ENCODE data around the gene MON1B. TPM values are rescaled to one million over a fixed set of nuclear protein-coding genes. Genes with fewer than 3 reads are reported as not detected.
"Not testable (repeated sequence)": the region's sequence is repeated elsewhere in the genome, so short reads cannot be mapped to it uniquely, and the experiment has no call there.

Gene MON1B
- total RNA-seq, 1 experiment from 2014 or later = 48.0 TPM

- Histone ChIP-seq H3K18ac (ENCODE audit: insufficient read length, low read depth, low read length) (no peak overlapping the region), H2BK12ac (ENCODE audit: insufficient read length, low read depth, low read length) (no peak overlapping the region), H3K4me1 (ENCODE audit: insufficient read depth, low read length) (no peaks in the 10 kb centered on the region), H2BK5ac (ENCODE audit: insufficient read length, low read length) (no peak overlapping the region), H3K4ac (ENCODE audit: low read depth, low read length) (no peak overlapping the region), H3K56ac (ENCODE audit: insufficient read length, low read depth, low read length) (no peak overlapping the region), H4K5ac (ENCODE audit: insufficient read length, low read depth, low read length) (no peak overlapping the region), H2BK15ac (ENCODE audit: low read depth, low read length) (no peak overlapping the region), H2BK120ac (ENCODE audit: low read depth, low read length, poor library complexity, severe bottlenecking) (no peak overlapping the region), H4K20me1 (ENCODE audit: control insufficient read depth, insufficient read depth, insufficient read length) (no peaks in the 10 kb centered on the region), H3K23me2 (ENCODE audit: insufficient read length, low read depth, low read length, poor library complexity, severe bottlenecking) (no peaks in the 10 kb centered on the region), H3T11ph (ENCODE audit: low read length) (no peak overlapping the region), H3K14ac (ENCODE audit: insufficient read depth, low read length) (no peak overlapping the region), H3K27ac (ENCODE audit: insufficient read length, low read depth, low read length) (no peak overlapping the region), H3K23ac (ENCODE audit: insufficient read length, low read depth, low read length) (no peak overlapping the region), H3K9ac (ENCODE audit: extremely low read depth, insufficient read length, low read length) (no peak overlapping the region), H4K91ac (ENCODE audit: insufficient read length, low read depth, low read length) (no peak overlapping the region), H3K4me2 (ENCODE audit: insufficient read depth, insufficient read length, low read length) (no peak overlapping the region), H3K27me3 (ENCODE audit: insufficient read depth, low read length) (no peaks in the 10 kb centered on the region), H3K9me3 (ENCODE audit: control insufficient read depth, low read depth, low read length) (no peaks in the 10 kb centered on the region), H4K8ac (replicated peaks; ENCODE audit: insufficient read length, low read depth, low read length) (no peak overlapping the region), H2AFZ (ENCODE audit: low read length) (no peak overlapping the region), H3K79me2 (ENCODE audit: insufficient read depth, low read length) (no peaks in the 10 kb centered on the region), H2BK20ac (ENCODE audit: low read depth, low read length, poor library complexity, severe bottlenecking) (no peak overlapping the region), H3K79me1 (ENCODE audit: insufficient read depth, low read depth, low read length, poor library complexity, severe bottlenecking) (no peaks in the 10 kb centered on the region), H2AK5ac (ENCODE audit: insufficient read length, low read length) (no peak overlapping the region)
- Mint-ChIP-seq H3K9me3 (no peaks in the 10 kb centered on the region), H3K4me3 (no peak overlapping the region), H3K36me3 (ENCODE audit: insufficient read depth in 1 of 3, low read depth in 3 of 3) (no peaks in the 10 kb centered on the region), H3K27ac (no peak overlapping the region; a peak in 1 of 7 replicates), H3K27me3 (ENCODE audit: low read depth) (peaks cover 3% of the 10 kb centered on the region; the same call in 1 of the 2 replicates), H3K4me1 (no peaks in the 10 kb centered on the region)
- DNase-seq = no peak
- WGBS (ENCODE audit: extremely low coverage, insufficient read length, low lambda C conversion rate) = no CpG with 5 or more reads among the region's 2 CpGs
- TF ChIP-seq, protein P1, sequence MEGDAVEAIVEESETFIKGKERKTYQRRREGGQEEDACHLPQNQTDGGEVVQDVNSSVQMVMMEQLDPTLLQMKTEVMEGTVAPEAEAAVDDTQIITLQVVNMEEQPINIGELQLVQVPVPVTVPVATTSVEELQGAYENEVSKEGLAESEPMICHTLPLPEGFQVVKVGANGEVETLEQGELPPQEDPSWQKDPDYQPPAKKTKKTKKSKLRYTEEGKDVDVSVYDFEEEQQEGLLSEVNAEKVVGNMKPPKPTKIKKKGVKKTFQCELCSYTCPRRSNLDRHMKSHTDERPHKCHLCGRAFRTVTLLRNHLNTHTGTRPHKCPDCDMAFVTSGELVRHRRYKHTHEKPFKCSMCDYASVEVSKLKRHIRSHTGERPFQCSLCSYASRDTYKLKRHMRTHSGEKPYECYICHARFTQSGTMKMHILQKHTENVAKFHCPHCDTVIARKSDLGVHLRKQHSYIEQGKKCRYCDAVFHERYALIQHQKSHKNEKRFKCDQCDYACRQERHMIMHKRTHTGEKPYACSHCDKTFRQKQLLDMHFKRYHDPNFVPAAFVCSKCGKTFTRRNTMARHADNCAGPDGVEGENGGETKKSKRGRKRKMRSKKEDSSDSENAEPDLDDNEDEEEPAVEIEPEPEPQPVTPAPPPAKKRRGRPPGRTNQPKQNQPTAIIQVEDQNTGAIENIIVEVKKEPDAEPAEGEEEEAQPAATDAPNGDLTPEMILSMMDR (conservative IDR thresholded peaks at IDR 0.05) = no peak
Measured at GRCh38 chr16:77165006-77165405, 26.0 kb upstream of the MON1B start.

DNA sequence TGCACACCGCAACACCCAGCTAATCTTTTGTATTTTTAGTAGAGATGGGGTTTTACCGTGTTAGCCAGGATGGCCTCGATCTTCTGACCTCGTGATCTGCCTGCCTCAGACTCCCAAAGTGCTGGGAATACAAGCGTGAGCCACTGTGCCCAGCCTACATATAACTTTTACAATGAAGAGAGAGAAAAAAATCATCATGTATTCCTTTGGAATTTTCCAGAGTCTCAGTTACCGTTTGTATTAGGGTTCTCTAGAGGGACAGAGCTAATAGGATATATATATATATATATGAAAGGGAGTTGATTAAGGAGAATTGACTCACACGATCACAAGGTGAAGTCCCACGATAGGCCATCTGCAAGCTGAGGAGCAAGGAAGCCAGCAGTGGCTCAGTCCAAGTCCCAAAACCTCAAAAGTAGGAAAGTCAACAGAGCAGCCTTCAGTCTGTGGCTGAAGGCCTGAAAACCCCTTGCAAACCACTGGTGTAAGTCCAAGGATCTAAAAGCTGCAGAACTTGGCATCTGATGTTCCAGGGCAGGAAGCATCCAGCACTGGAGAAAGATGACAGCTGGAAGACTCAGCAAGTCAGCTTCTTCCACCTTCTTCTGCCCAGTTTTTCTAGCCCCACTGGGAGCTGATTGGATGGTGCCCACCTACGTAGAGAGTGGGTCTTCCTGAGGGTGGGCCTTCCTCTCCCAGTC is 25.3 kb upstream of the MON1B start:
- not testable (repeated sequence) for H3K4ac ChIP-seq (ENCODE audit: low read depth, low read length); DNase-seq; H2AK5ac ChIP-seq (ENCODE audit: insufficient read length, low read length); H4K20me1 ChIP-seq (ENCODE audit: control insufficient read depth, insufficient read depth, insufficient read length); H3K18ac ChIP-seq (ENCODE audit: insufficient read length, low read depth, low read length); H3K9ac ChIP-seq (ENCODE audit: extremely low read depth, insufficient read length, low read length); H3K56ac ChIP-seq (ENCODE audit: insufficient read length, low read depth, low read length); H4K91ac ChIP-seq (ENCODE audit: insufficient read length, low read depth, low read length); H3K79me1 ChIP-seq (ENCODE audit: insufficient read depth, low read depth, low read length, poor library complexity, severe bottlenecking); H3K27me3 Mint-ChIP-seq (ENCODE audit: low read depth); H3K79me2 ChIP-seq (ENCODE audit: insufficient read depth, low read length); H3K14ac ChIP-seq (ENCODE audit: insufficient read depth, low read length); H3K23me2 ChIP-seq (ENCODE audit: insufficient read length, low read depth, low read length, poor library complexity, severe bottlenecking); H3K27me3 ChIP-seq (ENCODE audit: insufficient read depth, low read length); H3K23ac ChIP-seq (ENCODE audit: insufficient read length, low read depth, low read length); H3K9me3 ChIP-seq (ENCODE audit: control insufficient read depth, low read depth, low read length); H3K36me3 Mint-ChIP-seq (ENCODE audit: insufficient read depth in 1 of 3, low read depth in 3 of 3); H2BK15ac ChIP-seq (ENCODE audit: low read depth, low read length); H4K5ac ChIP-seq (ENCODE audit: insufficient read length, low read depth, low read length); H2BK120ac ChIP-seq (ENCODE audit: low read depth, low read length, poor library complexity, severe bottlenecking); H3K4me1 ChIP-seq (ENCODE audit: insufficient read depth, low read length); H4K8ac ChIP-seq (replicated peaks; ENCODE audit: insufficient read length, low read depth, low read length); H3K4me1 Mint-ChIP-seq; H2BK5ac ChIP-seq (ENCODE audit: insufficient read length, low read length); H2BK20ac ChIP-seq (ENCODE audit: low read depth, low read length, poor library complexity, severe bottlenecking); H3K9me3 Mint-ChIP-seq; H2BK12ac ChIP-seq (ENCODE audit: insufficient read length, low read depth, low read length); H3K27ac ChIP-seq (ENCODE audit: insufficient read length, low read depth, low read length); H2AFZ ChIP-seq (ENCODE audit: low read length); H3K27ac Mint-ChIP-seq; H3T11ph ChIP-seq (ENCODE audit: low read length); H3K4me3 Mint-ChIP-seq; H3K4me2 ChIP-seq (ENCODE audit: insufficient read depth, insufficient read length, low read length)
- WGBS (ENCODE audit: extremely low coverage, insufficient read length, low lambda C conversion rate) = no CpG with 5 or more reads among the region's 9 CpGs

All from H9 (cell line).